22Rv1 (cell line): ENCODE data around the gene DOC2B.

Experiments used
- ZFX ChIP-seq: fragments of 450-650 bp; IDR thresholded peaks from 2 replicates; pipeline ENCODE4 v1.6.1; 2017; ENCODE audit warnings: antibody characterized with exemption, borderline replicate concordance
- TF ChIP-seq, protein P1 (sequence below): fragments of 450-650 bp; IDR thresholded peaks from 2 replicates; pipeline ENCODE4 v1.5.1; 2017; ENCODE audit warnings: mild to moderate bottlenecking

DNA sequence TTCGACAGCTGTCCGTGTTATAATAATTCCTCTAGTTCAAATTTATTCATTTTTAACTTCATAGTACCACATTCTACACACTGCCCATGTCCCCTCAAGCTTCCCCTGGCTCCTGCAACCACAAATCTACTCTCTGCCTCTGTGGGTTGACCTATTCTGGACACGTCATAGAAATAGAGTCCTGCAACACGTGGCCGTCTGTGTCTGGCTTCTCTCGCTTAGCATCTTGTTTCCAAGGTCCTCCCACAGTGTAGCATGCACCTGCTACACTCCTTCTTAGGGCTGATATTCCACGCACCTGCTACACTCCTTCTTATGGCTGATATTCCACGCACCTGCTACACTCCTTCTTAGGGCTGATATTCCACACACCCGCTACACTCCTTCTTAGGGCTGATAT, 27.6 kb downstream of the DOC2B start:
- TF ChIP-seq, protein P1, sequence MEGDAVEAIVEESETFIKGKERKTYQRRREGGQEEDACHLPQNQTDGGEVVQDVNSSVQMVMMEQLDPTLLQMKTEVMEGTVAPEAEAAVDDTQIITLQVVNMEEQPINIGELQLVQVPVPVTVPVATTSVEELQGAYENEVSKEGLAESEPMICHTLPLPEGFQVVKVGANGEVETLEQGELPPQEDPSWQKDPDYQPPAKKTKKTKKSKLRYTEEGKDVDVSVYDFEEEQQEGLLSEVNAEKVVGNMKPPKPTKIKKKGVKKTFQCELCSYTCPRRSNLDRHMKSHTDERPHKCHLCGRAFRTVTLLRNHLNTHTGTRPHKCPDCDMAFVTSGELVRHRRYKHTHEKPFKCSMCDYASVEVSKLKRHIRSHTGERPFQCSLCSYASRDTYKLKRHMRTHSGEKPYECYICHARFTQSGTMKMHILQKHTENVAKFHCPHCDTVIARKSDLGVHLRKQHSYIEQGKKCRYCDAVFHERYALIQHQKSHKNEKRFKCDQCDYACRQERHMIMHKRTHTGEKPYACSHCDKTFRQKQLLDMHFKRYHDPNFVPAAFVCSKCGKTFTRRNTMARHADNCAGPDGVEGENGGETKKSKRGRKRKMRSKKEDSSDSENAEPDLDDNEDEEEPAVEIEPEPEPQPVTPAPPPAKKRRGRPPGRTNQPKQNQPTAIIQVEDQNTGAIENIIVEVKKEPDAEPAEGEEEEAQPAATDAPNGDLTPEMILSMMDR, result no peak
- TF ChIP-seq ZFX, result no peak
